ENCODE data around the gene BTNL9.
"Not testable (repeated sequence)": the region's sequence is repeated elsewhere in the genome, so short reads cannot be mapped to it uniquely, and the experiment has no call there.

BTNL9 gene

GRCh38 chr5:181100121-181100875, 60.2 kb downstream of the BTNL9 start:
- no peak for DNase-seq (ENCODE audit: low spot score)

- DNase-seq (ENCODE audit: low spot score) = not testable (repeated sequence)
These were observed 61.1 kb downstream of the BTNL9 start for GRCh38 chr5:181101030-181101641.

GRCh38 chr5:181101930-181102674, 62.0 kb downstream of the BTNL9 start:
- DNase-seq (ENCODE audit: low spot score) = not testable (repeated sequence)

GRCh38 chr5:181104259-181104568, 64.1 kb downstream of the BTNL9 start:
- DNase-seq (ENCODE audit: low spot score) = not testable (repeated sequence)

GRCh38 chr5:181104606-181105390, 64.7 kb downstream of the BTNL9 start:
- not testable (repeated sequence) for DNase-seq (ENCODE audit: low spot score)

GRCh38 chr5:181105391-181106025, 65.4 kb downstream of the BTNL9 start:
- DNase-seq (ENCODE audit: low spot score) = no peak

- no peak for DNase-seq (ENCODE audit: low spot score)
These were observed 67.6 kb downstream of the BTNL9 start for GRCh38 chr5:181107699-181108098.

- DNase-seq (ENCODE audit: low spot score) = no peak
These were observed 68.6 kb downstream of the BTNL9 start for GRCh38 chr5:181108578-181109165.

- DNase-seq (ENCODE audit: low spot score) = no peak
These were observed 69.5 kb downstream of the BTNL9 start for GRCh38 chr5:181109489-181110013.

GRCh38 chr5:181111010-181111409, 70.9 kb downstream of the BTNL9 start:
- no peak for DNase-seq (ENCODE audit: low spot score)
